Measurements from ENCODE around the gene QPCTL.
"Not testable (repeated sequence)": the region's sequence is repeated elsewhere in the genome, so short reads cannot be mapped to it uniquely, and the experiment has no call there.

The QPCTL gene

GRCh38 chr19:45717131-45717982 lies 24.9 kb downstream of the QPCTL start:
- peak; percentile 98 for DNase-seq (ENCODE audit: low spot score)

- no peak for DNase-seq (ENCODE audit: low spot score)
Measured at GRCh38 chr19:45717983-45718650, 25.7 kb downstream of the QPCTL start.

- DNase-seq (ENCODE audit: low spot score) = not testable (repeated sequence)
Measured at GRCh38 chr19:45720065-45720464, 27.6 kb downstream of the QPCTL start.

- DNase-seq (ENCODE audit: low spot score) = not testable (repeated sequence)
Measured at GRCh38 chr19:45728683-45729082, 36.2 kb downstream of the QPCTL start.

- DNase-seq (ENCODE audit: low spot score) = no peak
Measured at GRCh38 chr19:45729800-45730290, 37.4 kb downstream of the QPCTL start.

GRCh38 chr19:45730368-45731288 lies 38.2 kb downstream of the QPCTL start, which contains the start of gene FBXO46:
Gene FBXO46, minus strand, starts transcription at chr19:45730896. Its CDS starts 17,401 bp downstream, at chr19:45713495.
- DNase-seq (ENCODE audit: low spot score) = peak; percentile 96

- no peak for DNase-seq (ENCODE audit: low spot score)
Measured at GRCh38 chr19:45733160-45733810, 40.8 kb downstream of the QPCTL start, which contains the start of gene MEIOSIN. Gene MEIOSIN, plus strand, starts transcription at chr19:45733439. Its CDS starts 1,938 bp downstream, at chr19:45735377.

GRCh38 chr19:45739498-45740439 lies 47.3 kb downstream of the QPCTL start:
- DNase-seq (ENCODE audit: low spot score) = no peak

GRCh38 chr19:45742969-45743368 lies 50.5 kb downstream of the QPCTL start:
- DNase-seq (ENCODE audit: low spot score) = no peak

GRCh38 chr19:45745606-45746005 lies 53.1 kb downstream of the QPCTL start:
- no peak for DNase-seq (ENCODE audit: low spot score)

GRCh38 chr19:45746866-45747265 lies 54.4 kb downstream of the QPCTL start:
- peak; percentile 52 for DNase-seq (ENCODE audit: low spot score)

GRCh38 chr19:45747513-45747912 lies 55.0 kb downstream of the QPCTL start:
- no peak for DNase-seq (ENCODE audit: low spot score)

GRCh38 chr19:45751483-45751882 lies 59.0 kb downstream of the QPCTL start:
- not testable (repeated sequence) for DNase-seq (ENCODE audit: low spot score)

GRCh38 chr19:45752639-45753038 lies 60.2 kb downstream of the QPCTL start:
- DNase-seq (ENCODE audit: low spot score) = no peak

GRCh38 chr19:45753548-45753947 lies 61.1 kb downstream of the QPCTL start:
- DNase-seq (ENCODE audit: low spot score) = no peak
